HepG2 (cell line): ENCODE results near the gene TPGS1. TPM values are rescaled to one million over a fixed set of nuclear protein-coding genes. Genes with fewer than 3 reads are reported as not detected.
A peak's percentile ranks its signal among the peaks of the same experiment; 100 is the strongest.

Source experiments
- ATAC-seq: fragments of 200-7000 bp; cut with Tn5 transposase; 3 replicates; pipeline ENCODE4 v1.9.1; 2020; ENCODE audit warnings: mild to moderate bottlenecking, moderate library complexity
- BruUV-seq: library from RNA; stranded (reverse); fragments of 400-500 nt; replicated peaks from 2 replicates; lab custom pipeline; 2021; lab: Mats Ljungman, UMichigan
- CTCF ChIA-PET: fragments of 300-600 bp; formaldehyde crosslinking; extraction: SDS; loops from one replicate; lab custom pipeline; 2021; ENCODE audit warnings: low total read pairs, inconsistent platforms, low intra/inter-chr PET ratio; lab: Yijun Ruan, JAX
- POLR2A ChIA-PET: fragments of 350-600 bp; sonication (Branson Sonifier 250); formaldehyde crosslinking; loops from one replicate; lab custom pipeline; 2020; ENCODE audit warnings: antibody characterized with exemption, inconsistent platforms; lab: Yijun Ruan, JAX
- DNase-seq: peaks from one replicate; pipeline ENCODE4 v3.0.0-alpha.2; 2015; ENCODE audit warnings: low spot score
- FAIRE-seq: peaks from 3 replicates; lab custom pipeline; 2011; peaks lifted over from hg19 to GRCh38; lab: Jason Lieb, UNC
- H2AFZ ChIP-seq: one replicate; pipeline ENCODE4 v1.6.1; 2011; ENCODE audit warnings: low read length, inconsistent platforms
- H3K27ac ChIP-seq: fragments of 300-600 bp; 3 replicates; pipeline ENCODE4 v1.8.0; 2011; ENCODE audit warnings: mixed run types, mild to moderate bottlenecking, mixed read lengths, low read length, inconsistent platforms; ENCODE audit not compliant: insufficient read depth; ENCODE audit errors: extremely low read length
- H3K27me3 ChIP-seq, 2 experiments: fragments of 200-600 bp in 1 of 2; 2 replicates in 1 of 2; 3 replicates in 1 of 2; pipeline versions ENCODE4 v1.6.0 to v1.8.0; 2011; ENCODE audit warnings: low read length in 2 of 2, mild to moderate bottlenecking in 2 of 2, moderate library complexity in 2 of 2, inconsistent platforms in 1 of 2; ENCODE audit not compliant: insufficient read depth in 2 of 2, control insufficient read depth in 1 of 2
- H3K36me3 ChIP-seq, 2 experiments: fragments of 200-600 bp in 1 of 2; replicated peaks in 1 of 2; 2 replicates in 1 of 2; 3 replicates in 1 of 2; pipeline versions ENCODE4 v1.5.1 to v1.8.0; 2011; ENCODE audit warnings: low read length in 2 of 2, inconsistent platforms in 1 of 2; ENCODE audit not compliant: insufficient read depth in 2 of 2, control insufficient read depth in 1 of 2
- H3K4me1 ChIP-seq: 2 replicates; pipeline ENCODE4 v1.5.1; 2012; ENCODE audit warnings: low read length, inconsistent platforms; ENCODE audit not compliant: insufficient read depth
- H3K4me2 ChIP-seq: 2 replicates; pipeline ENCODE4 v1.6.0; 2011; ENCODE audit warnings: low read depth, low read length, inconsistent platforms
- H3K4me3 ChIP-seq, 3 experiments: fragments of 200-600 bp in 1 of 3; sonication (generic), shearing (Covaris generic) in 1 of 3; replicated peaks in 1 of 3; 2 replicates each; pipeline ENCODE4 v1.5.1; 2011 to 2016; ENCODE audit warnings: low read length in 3 of 3, inconsistent platforms in 2 of 3, low read depth in 2 of 3, mild to moderate bottlenecking in 2 of 3, control low read depth in 1 of 3, mixed read lengths in 1 of 3; ENCODE audit not compliant: insufficient read depth in 1 of 3
- H3K79me2 ChIP-seq: one replicate; pipeline ENCODE4 v1.6.1; 2011; ENCODE audit warnings: low read length, inconsistent platforms; ENCODE audit not compliant: insufficient read depth
- H3K9ac ChIP-seq: 2 replicates; pipeline ENCODE4 v1.6.0; 2011; ENCODE audit warnings: mild to moderate bottlenecking, low read depth, low read length, inconsistent platforms; ENCODE audit not compliant: insufficient read depth
- H3K9me3 ChIP-seq: 2 replicates; pipeline ENCODE4 v1.5.1; 2012; ENCODE audit warnings: mild to moderate bottlenecking, low read length
- H4K20me1 ChIP-seq: 2 replicates; pipeline ENCODE4 v1.6.0; 2011; ENCODE audit warnings: inconsistent platforms, mild to moderate bottlenecking, low read length, moderate library complexity; ENCODE audit not compliant: insufficient read depth
- GATAD2A ChIP-seq: IDR thresholded peaks from 2 replicates; pipeline ENCODE4 v1.6.1; 2016
- ISL2 ChIP-seq: sonication (generic); formaldehyde crosslinking; IDR thresholded peaks from 2 replicates; pipeline ENCODE4 v1.5.0; 2020; ENCODE audit warnings: missing genetic modification reagents
- NFE2L1 ChIP-seq: sonication (generic); formaldehyde crosslinking; IDR thresholded peaks from 2 replicates; pipeline ENCODE4 v1.4.0; 2020; ENCODE audit warnings: missing genetic modification reagents, mild to moderate bottlenecking, borderline replicate concordance
- RERE ChIP-seq: IDR thresholded peaks from 2 replicates; pipeline ENCODE4 v1.6.1; 2016; ENCODE audit warnings: low read depth, missing genetic modification reagents, missing compliant biosample characterization
- SP4 ChIP-seq: sonication (generic); formaldehyde crosslinking; IDR thresholded peaks from 2 replicates; pipeline ENCODE4 v1.8.1; 2023; ENCODE audit warnings: mild to moderate bottlenecking, missing genetic modification reagents
- SRSF1 ChIP-seq: fragments of 200-400 bp; formaldehyde crosslinking; optimal IDR thresholded peaks from 2 replicates; pipeline ENCODE3; 2017; ENCODE audit warnings: mild to moderate bottlenecking, low read depth, low read length, moderate library complexity
- YEATS4 ChIP-seq: sonication (generic); formaldehyde crosslinking; IDR thresholded peaks from 2 replicates; pipeline ENCODE4 v1.4.0; 2020; ENCODE audit warnings: missing genetic modification reagents, borderline replicate concordance
- ZFY ChIP-seq: sonication (generic); formaldehyde crosslinking; IDR thresholded peaks from 2 replicates; pipeline ENCODE4 v1.4.0; 2020; ENCODE audit warnings: missing genetic modification reagents
- ZNF605 ChIP-seq: sonication (generic); formaldehyde crosslinking; IDR thresholded peaks from 2 replicates; pipeline ENCODE4 v1.8.0; 2022; ENCODE audit warnings: mild to moderate bottlenecking, missing genetic modification reagents
- ZSCAN5A ChIP-seq: sonication (generic); formaldehyde crosslinking; IDR thresholded peaks from 2 replicates; pipeline ENCODE4 v1.8.0; 2022; ENCODE audit warnings: mild to moderate bottlenecking, missing genetic modification reagents, borderline replicate concordance
- WGBS: methylation state at CpG from one replicate; pipeline ENCODE4 v1.1.6; 2017; ENCODE audit warnings: low lambda C conversion rate; 5-methylcytosine and 5-hydroxymethylcytosine counted together
- in situ Hi-C: cut with HindIII; loops from 2 replicates; pipeline ENCODE4 v1.10.0; 2017; ENCODE audit warnings: low pct_unique_long_range_greater_than_20kb; ENCODE audit not compliant: extremely low pct_ligation_motif_present
- intact Hi-C: fragments of 100-400 bp; cut with micrococcal nuclease; formaldehyde crosslinking; loops from one replicate; pipeline ENCODE4 v1.10.0; 2022; ENCODE audit not compliant: unreplicated experiment
- polyA plus RNA-seq, 8 experiments: library from polyadenylated mRNA; depleted of rRNA in 3 of 8; stranded (reverse) in 7 of 8; unstranded in 1 of 8; fragments of >200 nt; fragmentation: Illumina TruSeq in 4 of 8; extraction: Trizol in 4 of 8; gene quantifications; 2 replicates each; pipeline versions ENCODE4 v1.2.1 to v1.2.3, GENCODE V29; 2011 to 2016; ENCODE audit warnings: low read depth in 4 of 8, missing spikeins in 1 of 8, mixed read lengths in 1 of 8; ENCODE audit not compliant: insufficient read depth in 1 of 8
- total RNA-seq, 5 experiments: library from RNA; depleted of rRNA; stranded (reverse); fragments of >200 nt; fragmentation: Illumina TruSeq; extraction: Trizol; gene quantifications; 2 replicates each; pipeline ENCODE4 v1.2.3, GENCODE V29; 2016; ENCODE audit warnings: low read depth in 1 of 5
- TF ChIP-seq, protein P1 (sequence below): sonication (generic); formaldehyde crosslinking; IDR thresholded peaks from 2 replicates; pipeline ENCODE4 v1.8.1; 2023; ENCODE audit warnings: mild to moderate bottlenecking, missing genetic modification reagents, borderline replicate concordance

The TPGS1 gene
- total and polyA plus RNA-seq, 2 of the 13 experiments (the other 11 are each of a cell fraction or from before 2014, with no cell fraction given): 1.1 to 6.2 TPM

GRCh38 chr19:485077-485476 is 22.2 kb upstream of the TPGS1 start (continued):
- TF ChIP-seq, protein P1, sequence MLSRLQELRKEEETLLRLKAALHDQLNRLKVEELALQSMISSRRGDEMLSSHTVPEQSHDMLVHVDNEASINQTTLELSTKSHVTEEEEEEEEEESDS (CRISPR knock-in tag): no peak
- TF ChIP-seq RERE: no peak

DNA sequence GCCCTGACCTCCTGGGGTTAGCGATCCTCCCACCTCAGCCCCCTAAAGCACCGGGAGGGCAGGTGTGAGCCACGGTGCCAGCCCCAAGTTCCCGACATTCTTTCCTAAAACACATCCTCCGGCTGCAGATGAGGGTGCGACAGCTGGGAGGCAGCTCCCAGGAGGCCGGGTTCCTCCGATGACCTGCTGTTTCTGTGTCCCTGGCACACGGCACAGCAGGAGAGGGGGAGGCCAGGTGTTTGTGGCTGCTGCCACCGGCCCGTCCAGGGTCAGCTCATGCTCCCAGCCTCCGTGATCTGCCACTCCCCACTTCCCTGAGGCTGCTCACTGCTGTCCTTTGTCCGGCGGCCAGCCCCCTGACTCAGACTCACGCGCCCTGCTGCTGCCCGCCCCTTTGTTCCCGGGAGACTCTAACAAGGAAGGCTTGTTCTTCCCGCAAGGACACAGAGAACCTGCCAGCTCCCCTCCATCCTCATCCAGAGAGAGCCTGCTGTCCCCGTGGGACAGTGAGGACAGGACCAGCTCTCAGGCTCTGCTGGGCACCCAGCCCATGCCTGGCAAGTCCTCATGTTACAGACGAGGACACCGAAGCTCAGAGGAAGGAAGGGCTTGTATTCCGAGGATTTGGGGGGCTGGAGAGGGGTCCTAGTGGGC is 21.6 kb upstream of the TPGS1 start:
- H3K27me3 ChIP-seq: no peaks in the 10 kb centered on the region
- peaks cover 4% of the 10 kb centered on the region; the same call in 1 of the 2 replicates for H3K9me3 ChIP-seq
- peak overlapping the region; percentile 54 for H3K27ac ChIP-seq
- in situ Hi-C loops (no loop called here), intact Hi-C loops (no loop called here)
- WGBS: 5% methylated on average over 16 of the region's 23 CpGs
- peak overlapping the region; percentile 65 for H3K9ac ChIP-seq
- POLR2A ChIA-PET: interaction anchor here (1.2 to 1.5 kb wide), 2 partner anchors 21 to 24 kb away, joined by 4 to 10 read pairs; no protein-coding TSS in a partner anchor
- no peak for FAIRE-seq
- CTCF ChIA-PET: no interaction called here
- peak overlapping the region in 2 of 3 experiments; percentile 12 to 60; a peak in 4 of 6 replicates for H3K4me3 ChIP-seq
- peaks cover 3% of the 10 kb centered on the region for H3K79me2 ChIP-seq
- no peak overlapping the region for H2AFZ ChIP-seq
- no TSS peak for BruUV-seq
- ATAC-seq: peak; percentile 64
- peaks cover 54% of the 10 kb centered on the region for H3K4me1 ChIP-seq
- DNase-seq: peak; percentile 88
- no peaks in the 10 kb centered on the region; the same call in 1 of the 2 replicates for H4K20me1 ChIP-seq
- H3K36me3 ChIP-seq: no peaks in the 10 kb centered on the region
- peak overlapping the region; percentile 80 for H3K4me2 ChIP-seq
- TF ChIP-seq SP4 (CRISPR knock-in tag) (peak; percentile 48; the same call in 1 of the 2 replicates), ZNF605 (no peak), ZSCAN5A (CRISPR knock-in tag) (no peak), GATAD2A (CRISPR knock-in tag) (peak; percentile 40; the same call in 1 of the 2 replicates), SRSF1 (no peak), YEATS4 (CRISPR knock-in tag) (0 out of 2 replicates have a peak, but pooled peaks have one; percentile 37), ISL2 (CRISPR knock-in tag) (peak; percentile 59; the same call in 1 of the 2 replicates), ZFY (CRISPR knock-in tag) (peak; percentile 27; the same call in 1 of the 2 replicates), NFE2L1 (CRISPR knock-in tag) (no peak)
